Putamen (tissue), 1 donor: Measurements from ENCODE around the gene DCDC2C.

ENCODE experiments used
- DNase-seq: peaks from one replicate; pipeline ENCODE4 v3.0.0-alpha.2; 2016; ENCODE audit warnings: low spot score

Gene DCDC2C

GRCh38 chr2:3672861-3673678 is 30.3 kb upstream of the DCDC2C start:
- no peak for DNase-seq

- no peak for DNase-seq
Observed at GRCh38 chr2:3674066-3674845, 29.1 kb upstream of the DCDC2C start.

- DNase-seq = no peak
Observed at GRCh38 chr2:3675687-3676086, 27.7 kb upstream of the DCDC2C start.

GRCh38 chr2:3677436-3677835 is 25.9 kb upstream of the DCDC2C start:
- DNase-seq = no peak

GRCh38 chr2:3678212-3678611 is 25.2 kb upstream of the DCDC2C start:
- no peak for DNase-seq

GRCh38 chr2:3679180-3679579 is 24.2 kb upstream of the DCDC2C start:
- no peak for DNase-seq

GRCh38 chr2:3679616-3680393 is 23.6 kb upstream of the DCDC2C start:
- no peak for DNase-seq

GRCh38 chr2:3680548-3681345 is 22.6 kb upstream of the DCDC2C start:
- DNase-seq = no peak

- no peak for DNase-seq
Observed at GRCh38 chr2:3681625-3682024, 21.8 kb upstream of the DCDC2C start.

GRCh38 chr2:3682811-3683210 is 20.6 kb upstream of the DCDC2C start:
- no peak for DNase-seq

- no peak for DNase-seq
Observed at GRCh38 chr2:3683748-3684454, 19.5 kb upstream of the DCDC2C start.

GRCh38 chr2:3689998-3690748 is 13.2 kb upstream of the DCDC2C start:
- no peak for DNase-seq

GRCh38 chr2:3692375-3692774 is 11.0 kb upstream of the DCDC2C start:
- DNase-seq = no peak

- DNase-seq = no peak
Observed at GRCh38 chr2:3696545-3696944, 6.8 kb upstream of the DCDC2C start.

GRCh38 chr2:3701071-3701470 is 2.3 kb upstream of the DCDC2C start:
- DNase-seq = no peak

- DNase-seq = no peak
Observed at GRCh38 chr2:3703757-3704355, 481 bp downstream of the DCDC2C start.

- no peak for DNase-seq
Observed at GRCh38 chr2:3704692-3705091, 1.3 kb downstream of the DCDC2C start.

- no peak for DNase-seq
Observed at GRCh38 chr2:3705782-3706181, 2.4 kb downstream of the DCDC2C start.

GRCh38 chr2:3706892-3707291 is 3.5 kb downstream of the DCDC2C start:
- DNase-seq = no peak

GRCh38 chr2:3708576-3708975 is 5.2 kb downstream of the DCDC2C start:
- DNase-seq = peak; percentile 22
